Body of pancreas (tissue), 4 donors: ENCODE results near the gene GOLGA6L10.
"Not testable (repeated sequence)": the region's sequence is repeated elsewhere in the genome, so short reads cannot be mapped to it uniquely, and the experiment has no call there.

ENCODE experiments used
- POLR2A ChIP-seq, 3 donors: fragments of 450-650 bp; IDR thresholded peaks; one replicate each; pipeline ENCODE4 v1.6.1; 2016; ENCODE audit warnings: antibody characterized with exemption in 3 of 3, mild to moderate bottlenecking in 2 of 3
- TF ChIP-seq, protein P1 (sequence below), 7 experiments: fragments of 450-650 bp in 4 of 7; fragments of 200-600 bp in 3 of 7; sonication (generic) in 3 of 7; IDR thresholded peaks; one replicate each; pipeline ENCODE4 v1.5.1; 2016 to 2019; ENCODE audit warnings: antibody characterized with exemption in 7 of 7

DNA sequence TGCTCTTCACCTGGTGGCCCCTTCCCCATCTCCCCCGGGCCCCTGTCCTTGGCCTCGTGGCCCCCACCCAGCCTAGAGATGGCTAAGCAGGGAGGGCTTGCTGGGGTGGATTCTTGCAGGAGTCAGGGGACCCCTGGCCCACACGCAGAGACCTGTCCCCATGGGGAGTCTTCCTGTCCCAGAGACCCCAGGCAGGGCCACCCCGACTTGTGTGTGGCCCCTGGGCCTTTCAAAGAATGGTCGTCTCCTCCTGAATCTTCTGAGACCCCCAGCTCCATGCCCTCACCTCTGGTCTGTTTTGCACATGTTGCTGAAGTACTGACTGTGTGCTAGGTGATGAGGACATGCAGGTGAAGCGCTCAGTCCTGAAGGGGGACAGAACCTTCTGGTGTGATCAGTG, 28.4 kb downstream of the GOLGA6L10 start:
- TF ChIP-seq, protein P1, sequence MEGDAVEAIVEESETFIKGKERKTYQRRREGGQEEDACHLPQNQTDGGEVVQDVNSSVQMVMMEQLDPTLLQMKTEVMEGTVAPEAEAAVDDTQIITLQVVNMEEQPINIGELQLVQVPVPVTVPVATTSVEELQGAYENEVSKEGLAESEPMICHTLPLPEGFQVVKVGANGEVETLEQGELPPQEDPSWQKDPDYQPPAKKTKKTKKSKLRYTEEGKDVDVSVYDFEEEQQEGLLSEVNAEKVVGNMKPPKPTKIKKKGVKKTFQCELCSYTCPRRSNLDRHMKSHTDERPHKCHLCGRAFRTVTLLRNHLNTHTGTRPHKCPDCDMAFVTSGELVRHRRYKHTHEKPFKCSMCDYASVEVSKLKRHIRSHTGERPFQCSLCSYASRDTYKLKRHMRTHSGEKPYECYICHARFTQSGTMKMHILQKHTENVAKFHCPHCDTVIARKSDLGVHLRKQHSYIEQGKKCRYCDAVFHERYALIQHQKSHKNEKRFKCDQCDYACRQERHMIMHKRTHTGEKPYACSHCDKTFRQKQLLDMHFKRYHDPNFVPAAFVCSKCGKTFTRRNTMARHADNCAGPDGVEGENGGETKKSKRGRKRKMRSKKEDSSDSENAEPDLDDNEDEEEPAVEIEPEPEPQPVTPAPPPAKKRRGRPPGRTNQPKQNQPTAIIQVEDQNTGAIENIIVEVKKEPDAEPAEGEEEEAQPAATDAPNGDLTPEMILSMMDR (IDR thresholded peaks at IDR 0.05): not testable (repeated sequence)
- TF ChIP-seq POLR2A (IDR thresholded peaks at IDR 0.05): not testable (repeated sequence)
